HL-60 (cell line): ENCODE measurements around the gene SCGB1D1.

Experiments used
- DNase-seq, 2 experiments: peaks; one replicate each; pipeline ENCODE4 v3.0.0-alpha.2; 2010 to 2020; ENCODE audit warnings: low read depth in 1 of 2, low spot score in 1 of 2
- H3K27ac ChIP-seq: fragments of 250-450 bp; sonication (Bioruptor Pico); replicated peaks from 2 replicates; pipeline ENCODE4 v1.5.1; 2020; ENCODE audit warnings: mild to moderate bottlenecking, moderate library complexity
- H3K27me3 ChIP-seq: fragments of 250-450 bp; sonication (Bioruptor Pico); 2 replicates; pipeline ENCODE4 v1.5.1; 2021; ENCODE audit warnings: mild to moderate bottlenecking, moderate library complexity; ENCODE audit not compliant: insufficient read depth, poor library complexity, severe bottlenecking
- H3K4me3 ChIP-seq: replicated peaks from 2 replicates; pipeline ENCODE4 v1.5.1; 2011; ENCODE audit warnings: mild to moderate bottlenecking, control low read depth, low read length; ENCODE audit not compliant: insufficient read depth
- CTCF ChIP-seq: IDR thresholded peaks from one replicate; pipeline ENCODE4 v1.5.1; 2011; ENCODE audit warnings: low read length, control low read depth, inconsistent platforms; ENCODE audit not compliant: insufficient read depth
- GABPA ChIP-seq: IDR thresholded peaks from 2 replicates; pipeline ENCODE4 v1.6.1; 2012; ENCODE audit warnings: low read depth
- POLR2AphosphoS5 ChIP-seq: IDR thresholded peaks from 2 replicates; pipeline ENCODE4 v1.6.1; 2012; ENCODE audit warnings: low read depth
- REST ChIP-seq: IDR thresholded peaks from 2 replicates; pipeline ENCODE4 v1.6.1; 2012; ENCODE audit warnings: low read depth; ENCODE audit not compliant: insufficient replicate concordance
- SPI1 ChIP-seq: IDR thresholded peaks from 2 replicates; pipeline ENCODE4 v1.6.1; 2012; ENCODE audit warnings: low read depth, mild to moderate bottlenecking, borderline replicate concordance

The SCGB1D1 gene

GRCh38 chr11:62171261-62171723 lies 18.7 kb upstream of the SCGB1D1 start:
- no peak overlapping the region for H3K4me3 ChIP-seq
- peak; percentile 37 to 78 for DNase-seq
- TF ChIP-seq REST = no peak
- no peak for TF ChIP-seq GABPA
- TF ChIP-seq SPI1 = no peak
- no peak for TF ChIP-seq POLR2AphosphoS5
- peak; percentile 60 for TF ChIP-seq CTCF
- H3K27me3 ChIP-seq = no peaks in the 10 kb centered on the region
- H3K27ac ChIP-seq = no peak overlapping the region

GRCh38 chr11:62172294-62172693 lies 17.7 kb upstream of the SCGB1D1 start:
- no peak overlapping the region for H3K27ac ChIP-seq
- TF ChIP-seq CTCF (no peak), POLR2AphosphoS5 (no peak), GABPA (no peak)
- DNase-seq = no peak
- no peaks in the 10 kb centered on the region for H3K27me3 ChIP-seq
- H3K4me3 ChIP-seq = no peak overlapping the region

- peaks cover 2% of the 10 kb centered on the region for H3K27me3 ChIP-seq
These were observed 13.2 kb upstream of the SCGB1D1 start for GRCh38 chr11:62176766-62177165.

More at GRCh38 chr11:62176766-62177165, 13.2 kb upstream of the SCGB1D1 start:
- H3K27ac ChIP-seq = no peak overlapping the region
- DNase-seq = no peak
- H3K4me3 ChIP-seq = no peak overlapping the region
- TF ChIP-seq GABPA (no peak), REST (no peak), POLR2AphosphoS5 (no peak), CTCF (no peak), SPI1 (no peak)
